GM23338 (cell line): ENCODE results near the gene PLA2G5.

Source experiments
- CTCF ChIP-seq, 2 experiments: fragments of 200-600 bp in 1 of 2; sonication (generic) in 1 of 2; conservative IDR thresholded peaks; 2 replicates each; pipeline versions ENCODE4 v1.5.1 to v1.6.1; 2016 to 2017; ENCODE audit warnings: antibody characterized with exemption in 2 of 2, low read depth in 2 of 2, mild to moderate bottlenecking in 2 of 2, moderate library complexity in 1 of 2
- EZH2 ChIP-seq: fragments of 200-600 bp; sonication (generic); IDR thresholded peaks from one replicate; pipeline ENCODE4 v1.8.0; 2017; ENCODE audit warnings: antibody characterized with exemption, mild to moderate bottlenecking, low read depth; ENCODE audit not compliant: unreplicated experiment

- TF ChIP-seq EZH2 (no peak), CTCF (conservative IDR thresholded peaks at IDR 0.05; ENCODE audit: low read depth in 2 of 2) (no peak)
Measured at GRCh38 chr1:20108366-20109123, 38.6 kb downstream of the PLA2G5 start.
